Neural progenitor cell (in vitro differentiated cells): ENCODE measurements around the gene MESD. TPM values are rescaled to one million over a fixed set of nuclear protein-coding genes. Genes with fewer than 3 reads are reported as not detected.

Source experiments
- DNase-seq: peaks from one replicate; pipeline ENCODE4 v3.0.0-alpha.2; 2016; ENCODE audit warnings: low spot score
- H2AFZ ChIP-seq: fragments of 200-600 bp; sonication (generic); replicated peaks from 2 replicates; pipeline ENCODE4 v1.6.1; 2016; ENCODE audit warnings: antibody characterized with exemption
- H3F3A ChIP-seq: fragments of 200-600 bp; sonication (generic); 2 replicates; pipeline ENCODE4 v1.6.1; 2016; ENCODE audit warnings: antibody characterized with exemption, low read depth
- H3K27ac ChIP-seq: fragments of 200-600 bp; sonication (generic); 2 replicates; pipeline ENCODE4 v1.5.1; 2016; ENCODE audit warnings: mild to moderate bottlenecking
- H3K27me3 ChIP-seq: fragments of 200-600 bp; sonication (generic); 2 replicates; pipeline ENCODE4 v1.6.1; 2016; ENCODE audit warnings: mild to moderate bottlenecking, moderate library complexity
- H3K36me3 ChIP-seq: fragments of 200-600 bp; sonication (generic); 2 replicates; pipeline ENCODE4 v1.5.1; 2016
- H3K4me1 ChIP-seq: fragments of 200-600 bp; sonication (generic); 2 replicates; pipeline ENCODE4 v1.6.1; 2016; ENCODE audit warnings: mixed run types
- H3K4me2 ChIP-seq: fragments of 200-600 bp; sonication (generic); 2 replicates; pipeline ENCODE4 v1.6.1; 2016
- H3K4me3 ChIP-seq: fragments of 200-600 bp; sonication (generic); 2 replicates; pipeline ENCODE4 v1.5.1; 2016
- H3K79me2 ChIP-seq: fragments of 200-600 bp; sonication (generic); 2 replicates; pipeline ENCODE4 v1.6.1; 2016; ENCODE audit warnings: low read depth
- H3K9ac ChIP-seq: fragments of 200-600 bp; sonication (generic); 2 replicates; pipeline ENCODE4 v1.6.1; 2016
- H3K9me3 ChIP-seq: fragments of 200-600 bp; sonication (generic); 2 replicates; pipeline ENCODE4 v1.5.1; 2016; ENCODE audit warnings: low read depth
- H4K20me1 ChIP-seq: fragments of 200-600 bp; sonication (generic); 2 replicates; pipeline ENCODE4 v1.6.1; 2016; ENCODE audit warnings: low read depth
- H3K27ac Mint-ChIP-seq: 3 replicates; pipeline ENCODE4 v1.8.0; 2021; ENCODE audit warnings: mixed read lengths
- H3K27me3 Mint-ChIP-seq: 2 replicates; pipeline ENCODE4 v1.8.0; 2022; ENCODE audit warnings: low read depth, mild to moderate bottlenecking, inconsistent platforms, moderate library complexity, mixed read lengths; ENCODE audit not compliant: insufficient read depth
- H3K36me3 Mint-ChIP-seq: 3 replicates; pipeline ENCODE4 v1.8.0; 2021; ENCODE audit warnings: mixed read lengths
- H3K4me1 Mint-ChIP-seq: 3 replicates; pipeline ENCODE4 v1.8.0; 2021; ENCODE audit warnings: mixed read lengths
- H3K4me3 Mint-ChIP-seq: 3 replicates; pipeline ENCODE4 v1.8.0; 2021; ENCODE audit warnings: mild to moderate bottlenecking, moderate library complexity, mixed read lengths
- H3K9me3 Mint-ChIP-seq: 3 replicates; pipeline ENCODE4 v1.8.0; 2020; ENCODE audit warnings: mixed read lengths
- EZH2 ChIP-seq: fragments of 200-600 bp; sonication (generic); IDR thresholded peaks from 2 replicates; pipeline ENCODE4 v1.6.1; 2017; ENCODE audit warnings: antibody characterized with exemption, mild to moderate bottlenecking, moderate library complexity
- EZH2phosphoT487 ChIP-seq: fragments of 200-600 bp; sonication (generic); IDR thresholded peaks from 2 replicates; pipeline ENCODE4 v1.6.1; 2017; ENCODE audit warnings: antibody characterized with exemption
- total RNA-seq: library from RNA; depleted of rRNA; stranded (reverse); fragments of >200 nt; gene quantifications from 2 replicates; pipeline ENCODE4 v1.2.3, GENCODE V29; 2015; ENCODE audit warnings: low replicate concordance
- TF ChIP-seq, protein P1 (sequence below): fragments of 200-600 bp; sonication (generic); IDR thresholded peaks from 2 replicates; pipeline ENCODE4 v1.5.1; 2017; ENCODE audit warnings: antibody characterized with exemption, mild to moderate bottlenecking

The MESD gene
- total RNA-seq, 1 donor from 2014 or later = 31.5 TPM

DNA sequence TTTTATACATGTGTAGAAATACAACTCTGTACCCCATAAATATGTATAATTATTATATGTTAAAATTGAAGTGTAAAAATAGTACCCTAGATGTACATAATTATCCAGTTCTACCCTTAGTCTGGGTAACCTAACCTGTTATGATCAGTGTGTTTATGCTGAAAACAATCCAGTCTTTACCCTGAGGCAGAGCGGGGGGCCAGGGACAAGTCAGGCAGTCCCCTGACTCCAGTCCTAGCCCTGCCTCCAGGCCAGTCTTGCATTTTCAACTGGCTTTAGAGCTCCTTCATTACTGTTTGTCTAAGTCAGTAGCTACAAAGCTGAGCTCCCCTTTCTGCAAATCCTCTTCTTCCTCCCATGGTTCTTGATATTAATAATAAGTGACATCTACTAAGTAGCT is 3.1 kb downstream of the MESD start:
- H3K4me1 ChIP-seq = peaks cover 27% of the 10 kb centered on the region
- no peak overlapping the region for H2AFZ ChIP-seq
- H3K4me2 ChIP-seq = no peak overlapping the region
- no peak for TF ChIP-seq EZH2
- TF ChIP-seq, protein P1, sequence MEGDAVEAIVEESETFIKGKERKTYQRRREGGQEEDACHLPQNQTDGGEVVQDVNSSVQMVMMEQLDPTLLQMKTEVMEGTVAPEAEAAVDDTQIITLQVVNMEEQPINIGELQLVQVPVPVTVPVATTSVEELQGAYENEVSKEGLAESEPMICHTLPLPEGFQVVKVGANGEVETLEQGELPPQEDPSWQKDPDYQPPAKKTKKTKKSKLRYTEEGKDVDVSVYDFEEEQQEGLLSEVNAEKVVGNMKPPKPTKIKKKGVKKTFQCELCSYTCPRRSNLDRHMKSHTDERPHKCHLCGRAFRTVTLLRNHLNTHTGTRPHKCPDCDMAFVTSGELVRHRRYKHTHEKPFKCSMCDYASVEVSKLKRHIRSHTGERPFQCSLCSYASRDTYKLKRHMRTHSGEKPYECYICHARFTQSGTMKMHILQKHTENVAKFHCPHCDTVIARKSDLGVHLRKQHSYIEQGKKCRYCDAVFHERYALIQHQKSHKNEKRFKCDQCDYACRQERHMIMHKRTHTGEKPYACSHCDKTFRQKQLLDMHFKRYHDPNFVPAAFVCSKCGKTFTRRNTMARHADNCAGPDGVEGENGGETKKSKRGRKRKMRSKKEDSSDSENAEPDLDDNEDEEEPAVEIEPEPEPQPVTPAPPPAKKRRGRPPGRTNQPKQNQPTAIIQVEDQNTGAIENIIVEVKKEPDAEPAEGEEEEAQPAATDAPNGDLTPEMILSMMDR = no peak
- no peak for TF ChIP-seq EZH2phosphoT487
- H3K27me3 Mint-ChIP-seq = no peaks in the 10 kb centered on the region
- DNase-seq = no peak
- peaks cover 55% of the 10 kb centered on the region for H4K20me1 ChIP-seq
- H3K4me1 Mint-ChIP-seq = peaks cover 25% of the 10 kb centered on the region
- H3F3A ChIP-seq = peaks cover 12% of the 10 kb centered on the region
- H3K27ac Mint-ChIP-seq = no peak overlapping the region
- no peak overlapping the region for H3K9ac ChIP-seq
- H3K9me3 ChIP-seq = no peaks in the 10 kb centered on the region
- no peak overlapping the region for H3K4me3 ChIP-seq
- peaks cover 79% of the 10 kb centered on the region for H3K79me2 ChIP-seq
- no peak overlapping the region for H3K4me3 Mint-ChIP-seq
- no peaks in the 10 kb centered on the region for H3K9me3 Mint-ChIP-seq
- no peaks in the 10 kb centered on the region for H3K36me3 ChIP-seq
- no peaks in the 10 kb centered on the region for H3K27me3 ChIP-seq
- no peak overlapping the region for H3K27ac ChIP-seq
- H3K36me3 Mint-ChIP-seq = peaks cover 5% of the 10 kb centered on the region

DNA sequence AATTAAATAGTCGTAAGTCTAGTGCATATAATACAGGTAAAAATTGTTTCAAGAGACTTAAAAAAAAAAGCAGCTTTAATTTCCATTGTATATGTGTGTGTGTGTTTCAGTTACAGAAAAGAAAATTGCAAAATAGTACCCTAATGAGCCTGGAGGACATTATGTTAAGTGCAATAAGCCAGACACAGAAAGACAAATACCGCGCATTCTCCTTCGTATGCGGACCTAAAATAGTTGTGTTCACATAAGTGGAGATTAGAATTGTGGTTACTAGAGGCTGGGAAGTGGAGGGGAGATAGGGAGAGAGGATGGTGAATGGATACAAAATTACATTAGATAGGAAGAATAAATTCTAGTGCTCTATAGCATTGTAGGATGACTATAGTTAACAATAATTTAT is 3.6 kb downstream of the MESD start:
- Histone ChIP-seq H3K36me3 (no peaks in the 10 kb centered on the region), H3K4me3 (no peak overlapping the region), H4K20me1 (peaks cover 55% of the 10 kb centered on the region), H2AFZ (no peak overlapping the region), H3K79me2 (peaks cover 79% of the 10 kb centered on the region), H3K4me2 (no peak overlapping the region), H3F3A (peaks cover 12% of the 10 kb centered on the region), H3K9ac (no peak overlapping the region), H3K27me3 (no peaks in the 10 kb centered on the region), H3K27ac (no peak overlapping the region), H3K9me3 (no peaks in the 10 kb centered on the region), H3K4me1 (peaks cover 26% of the 10 kb centered on the region)
- TF ChIP-seq EZH2 = no peak
- TF ChIP-seq, protein P1 = no peak
- no peak for TF ChIP-seq EZH2phosphoT487
- no peaks in the 10 kb centered on the region for H3K27me3 Mint-ChIP-seq
- H3K27ac Mint-ChIP-seq = no peak overlapping the region
- no peak for DNase-seq
- peaks cover 25% of the 10 kb centered on the region for H3K4me1 Mint-ChIP-seq
- no peak overlapping the region for H3K4me3 Mint-ChIP-seq
- H3K36me3 Mint-ChIP-seq = peaks cover 5% of the 10 kb centered on the region
- H3K9me3 Mint-ChIP-seq = no peaks in the 10 kb centered on the region

DNA sequence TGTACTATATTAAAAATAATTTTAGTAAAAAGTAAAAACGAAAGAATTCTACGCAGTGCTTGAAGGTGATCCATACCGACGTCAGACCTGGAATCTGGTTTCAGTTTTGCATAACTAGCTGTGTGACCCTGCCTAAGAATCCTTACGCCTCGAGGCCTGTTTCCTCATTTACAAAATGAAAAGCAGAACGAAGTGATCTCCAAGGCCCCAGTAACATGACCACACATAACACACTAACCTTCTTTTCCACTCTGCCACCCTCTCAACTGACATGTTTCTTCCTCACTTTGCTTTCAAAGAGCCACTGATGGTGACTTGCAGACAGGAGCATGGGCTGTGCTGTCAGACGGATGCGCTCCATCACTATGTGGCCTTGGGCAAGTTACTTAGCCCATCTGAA is 4.8 kb downstream of the MESD start:
- H2AFZ ChIP-seq = no peak overlapping the region
- H3K4me2 ChIP-seq = no peak overlapping the region
- peaks cover under 1% of the 10 kb centered on the region for H3F3A ChIP-seq
- H3K4me1 ChIP-seq = peaks cover 20% of the 10 kb centered on the region
- no peaks in the 10 kb centered on the region for H3K9me3 ChIP-seq
- H3K9me3 Mint-ChIP-seq = no peaks in the 10 kb centered on the region
- H3K27ac Mint-ChIP-seq = no peak overlapping the region
- no peaks in the 10 kb centered on the region for H3K27me3 Mint-ChIP-seq
- H3K27ac ChIP-seq = no peak overlapping the region
- H3K4me3 ChIP-seq = no peak overlapping the region
- peaks cover 79% of the 10 kb centered on the region for H3K79me2 ChIP-seq
- peaks cover 55% of the 10 kb centered on the region for H4K20me1 ChIP-seq
- peaks cover 21% of the 10 kb centered on the region for H3K4me1 Mint-ChIP-seq
- peaks cover 8% of the 10 kb centered on the region for H3K36me3 Mint-ChIP-seq
- no peak for TF ChIP-seq EZH2
- no peak for TF ChIP-seq EZH2phosphoT487
- TF ChIP-seq, protein P1 = no peak
- no peak overlapping the region for H3K4me3 Mint-ChIP-seq
- no peak overlapping the region for H3K9ac ChIP-seq
- H3K27me3 ChIP-seq = no peaks in the 10 kb centered on the region
- DNase-seq = no peak
- H3K36me3 ChIP-seq = no peaks in the 10 kb centered on the region
